PFSK-1 (cell line): ENCODE data around the gene FYB2.

Experiments used
- FOXP2 ChIP-seq: optimal IDR thresholded peaks from 2 replicates; pipeline ENCODE3; 2011; ENCODE audit warnings: borderline replicate concordance, control low read depth, inconsistent platforms; ENCODE audit not compliant: insufficient read depth; ENCODE audit errors: extremely low read length, extremely low read depth
- POLR2AphosphoS5 ChIP-seq: IDR thresholded peaks from 2 replicates; pipeline ENCODE4 v1.6.1; 2012; ENCODE audit warnings: low read depth, mild to moderate bottlenecking, control low read depth, low read length, moderate library complexity
- SIN3A ChIP-seq: IDR thresholded peaks from 2 replicates; pipeline ENCODE4 v1.6.1; 2012; ENCODE audit warnings: mild to moderate bottlenecking, low read length, moderate library complexity, borderline replicate concordance; ENCODE audit not compliant: insufficient read depth
- TAF1 ChIP-seq: IDR thresholded peaks from 2 replicates; pipeline ENCODE4 v1.6.1; 2012; ENCODE audit warnings: low read length, control low read depth, borderline replicate concordance; ENCODE audit not compliant: insufficient read depth
- TF ChIP-seq, protein P1 (sequence below), 2 experiments: IDR thresholded peaks; 2 replicates each; pipeline versions ENCODE4 v1.6.1 to v1.8.0; 2011 to 2012; ENCODE audit warnings: low read depth in 2 of 2, low read length in 2 of 2, control low read depth in 1 of 2, inconsistent platforms in 1 of 2, mild to moderate bottlenecking in 1 of 2, moderate library complexity in 1 of 2; ENCODE audit not compliant: insufficient read depth in 1 of 2

The FYB2 gene

DNA sequence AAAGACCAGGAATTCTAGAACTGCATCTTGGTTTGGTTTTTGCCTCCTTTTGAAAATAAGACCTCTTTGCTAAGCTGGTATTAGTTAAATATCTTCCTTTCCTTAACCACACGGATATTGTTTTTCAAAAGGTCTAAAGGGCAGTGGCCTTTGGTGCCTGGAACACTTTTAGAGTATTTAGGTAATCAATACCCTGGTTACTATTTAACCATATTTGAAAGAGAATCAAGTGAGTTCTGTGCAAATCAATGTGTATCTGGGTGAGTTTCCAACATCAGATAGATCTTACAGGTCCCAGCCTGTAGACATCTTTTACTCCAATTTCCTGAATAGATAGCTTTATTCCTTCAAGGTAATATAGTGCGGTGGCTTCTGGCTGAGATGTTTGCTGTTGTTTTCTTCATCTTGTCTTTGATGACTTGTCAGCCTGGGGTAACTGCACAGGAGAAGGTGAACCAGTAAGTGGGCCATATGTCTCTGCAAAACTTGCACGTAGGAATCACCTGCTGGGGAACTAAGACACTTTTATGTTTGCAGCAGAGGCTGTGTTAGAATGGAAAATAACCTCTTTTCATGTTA, 35.4 kb upstream of the FYB2 start, which contains the start of gene C8A:
Gene C8A (plus strand): TSS at position 277 of the 579 bp plus-strand sequence. CDS start 105 bp downstream, at position 382.
- no peak for TF ChIP-seq TAF1
- TF ChIP-seq FOXP2: no peak
- TF ChIP-seq POLR2AphosphoS5: no peak
- TF ChIP-seq SIN3A: no peak
- TF ChIP-seq, protein P1, sequence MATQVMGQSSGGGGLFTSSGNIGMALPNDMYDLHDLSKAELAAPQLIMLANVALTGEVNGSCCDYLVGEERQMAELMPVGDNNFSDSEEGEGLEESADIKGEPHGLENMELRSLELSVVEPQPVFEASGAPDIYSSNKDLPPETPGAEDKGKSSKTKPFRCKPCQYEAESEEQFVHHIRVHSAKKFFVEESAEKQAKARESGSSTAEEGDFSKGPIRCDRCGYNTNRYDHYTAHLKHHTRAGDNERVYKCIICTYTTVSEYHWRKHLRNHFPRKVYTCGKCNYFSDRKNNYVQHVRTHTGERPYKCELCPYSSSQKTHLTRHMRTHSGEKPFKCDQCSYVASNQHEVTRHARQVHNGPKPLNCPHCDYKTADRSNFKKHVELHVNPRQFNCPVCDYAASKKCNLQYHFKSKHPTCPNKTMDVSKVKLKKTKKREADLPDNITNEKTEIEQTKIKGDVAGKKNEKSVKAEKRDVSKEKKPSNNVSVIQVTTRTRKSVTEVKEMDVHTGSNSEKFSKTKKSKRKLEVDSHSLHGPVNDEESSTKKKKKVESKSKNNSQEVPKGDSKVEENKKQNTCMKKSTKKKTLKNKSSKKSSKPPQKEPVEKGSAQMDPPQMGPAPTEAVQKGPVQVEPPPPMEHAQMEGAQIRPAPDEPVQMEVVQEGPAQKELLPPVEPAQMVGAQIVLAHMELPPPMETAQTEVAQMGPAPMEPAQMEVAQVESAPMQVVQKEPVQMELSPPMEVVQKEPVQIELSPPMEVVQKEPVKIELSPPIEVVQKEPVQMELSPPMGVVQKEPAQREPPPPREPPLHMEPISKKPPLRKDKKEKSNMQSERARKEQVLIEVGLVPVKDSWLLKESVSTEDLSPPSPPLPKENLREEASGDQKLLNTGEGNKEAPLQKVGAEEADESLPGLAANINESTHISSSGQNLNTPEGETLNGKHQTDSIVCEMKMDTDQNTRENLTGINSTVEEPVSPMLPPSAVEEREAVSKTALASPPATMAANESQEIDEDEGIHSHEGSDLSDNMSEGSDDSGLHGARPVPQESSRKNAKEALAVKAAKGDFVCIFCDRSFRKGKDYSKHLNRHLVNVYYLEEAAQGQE (IDR thresholded peaks at IDR 0.05; ENCODE audit: insufficient read depth in 1 of 2, low read depth in 2 of 2, low read length in 2 of 2): no peak

DNA sequence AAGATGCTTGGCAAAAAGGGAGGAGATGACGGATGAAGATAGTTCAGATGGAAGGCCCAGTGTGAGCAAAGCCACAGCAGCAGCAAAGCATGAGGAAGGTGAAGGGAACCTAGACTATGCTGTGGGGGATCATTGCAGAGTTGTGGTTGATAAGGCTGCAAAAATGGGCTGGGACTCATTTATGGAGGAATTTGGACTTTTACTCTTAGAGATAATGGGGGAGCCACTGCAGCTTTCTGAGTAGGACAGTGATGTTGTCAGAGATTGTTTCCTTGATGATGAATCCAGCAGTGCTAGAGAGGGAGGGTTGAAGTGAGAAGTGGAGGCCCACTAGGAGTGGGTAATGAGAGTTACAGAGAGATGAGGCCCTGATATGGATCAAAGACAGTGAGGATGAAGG, 33.3 kb upstream of the FYB2 start:
- TF ChIP-seq POLR2AphosphoS5: no peak
- TF ChIP-seq, protein P1 (IDR thresholded peaks at IDR 0.05; ENCODE audit: insufficient read depth in 1 of 2, low read depth in 2 of 2, low read length in 2 of 2): no peak
- no peak for TF ChIP-seq TAF1
- no peak for TF ChIP-seq SIN3A
- no peak for TF ChIP-seq FOXP2

DNA sequence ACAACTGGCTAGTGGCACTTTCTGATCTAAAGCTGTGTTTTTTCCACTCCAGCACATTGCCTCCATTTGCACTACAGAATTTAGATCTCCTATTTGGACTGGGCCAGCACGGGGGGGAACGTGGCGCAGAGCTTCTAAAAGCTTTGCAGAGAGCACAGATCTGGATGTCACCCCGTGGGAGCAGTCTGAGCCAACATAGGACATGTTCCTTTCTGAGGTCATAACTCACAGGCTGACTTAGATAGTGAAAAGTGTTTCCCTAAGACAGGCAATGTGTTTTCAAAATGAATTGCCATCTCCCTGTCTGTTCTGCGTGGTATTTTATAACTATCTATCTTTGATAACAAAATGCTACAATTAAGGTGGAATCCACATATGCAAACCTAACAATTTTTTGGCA, 31.7 kb upstream of the FYB2 start:
- TF ChIP-seq, protein P1 (IDR thresholded peaks at IDR 0.05; ENCODE audit: insufficient read depth in 1 of 2, low read depth in 2 of 2, low read length in 2 of 2): no peak
- no peak for TF ChIP-seq POLR2AphosphoS5
- no peak for TF ChIP-seq SIN3A
- no peak for TF ChIP-seq FOXP2
- no peak for TF ChIP-seq TAF1

DNA sequence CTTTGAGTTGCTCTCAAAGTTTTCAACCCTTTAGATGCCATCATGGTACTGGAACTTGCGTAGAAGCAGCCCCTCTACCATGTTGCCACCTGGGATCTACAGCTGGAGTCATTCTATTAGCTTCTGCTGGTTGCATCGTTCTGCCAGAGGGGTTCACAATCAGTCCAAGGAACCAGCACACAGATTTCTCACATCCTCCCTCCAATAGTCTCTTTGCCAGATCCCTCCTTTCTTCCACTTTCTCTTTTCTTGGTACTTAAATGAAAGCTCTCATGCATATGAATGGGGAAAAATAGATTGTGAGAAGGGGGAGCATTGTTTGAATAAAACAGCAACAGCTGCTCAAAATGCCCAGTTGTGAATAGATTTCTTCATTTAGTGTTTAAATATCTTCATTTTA, 31.2 kb upstream of the FYB2 start:
- TF ChIP-seq SIN3A: no peak
- TF ChIP-seq FOXP2: no peak
- TF ChIP-seq, protein P1 (IDR thresholded peaks at IDR 0.05; ENCODE audit: insufficient read depth in 1 of 2, low read depth in 2 of 2, low read length in 2 of 2): no peak
- TF ChIP-seq TAF1: no peak
- no peak for TF ChIP-seq POLR2AphosphoS5

DNA sequence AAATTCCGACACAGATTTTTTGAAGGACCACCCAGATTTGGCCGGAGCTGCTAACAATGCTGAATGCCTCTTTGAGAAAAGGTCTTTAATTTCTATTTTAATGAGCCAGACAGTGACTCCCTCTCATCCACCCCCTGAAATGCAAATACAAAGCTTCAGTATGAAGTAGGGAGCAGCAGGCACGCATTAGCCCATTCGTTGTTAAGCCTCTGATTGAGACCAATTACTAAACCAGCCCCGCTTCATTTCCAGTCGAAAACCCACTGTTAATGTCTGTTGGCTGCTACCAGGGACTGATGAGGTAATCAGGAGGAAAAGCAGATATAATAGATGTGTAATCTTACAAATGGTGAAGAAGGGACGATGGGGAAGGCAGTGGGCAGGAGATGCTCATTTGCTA, 30.5 kb upstream of the FYB2 start:
- TF ChIP-seq SIN3A (no peak), TAF1 (no peak), FOXP2 (no peak), POLR2AphosphoS5 (no peak)
- TF ChIP-seq, protein P1 (IDR thresholded peaks at IDR 0.05; ENCODE audit: insufficient read depth in 1 of 2, low read depth in 2 of 2, low read length in 2 of 2): no peak
